ENCODE results near the gene PPP1R13B. TPM values are rescaled to one million over a fixed set of nuclear protein-coding genes. Genes with fewer than 3 reads are reported as not detected.

Gene PPP1R13B
- total RNA-seq, 1 experiment from 2014 or later = 19.0 TPM

- Histone ChIP-seq H3K9me3 (ENCODE audit: control insufficient read depth, insufficient read depth, low read depth, low read length) (no peaks in the 10 kb centered on the region), H3K27ac (ENCODE audit: low read length) (0 out of 2 replicates have a peak overlapping the region, but pooled peaks have one; percentile 34), H3K36me3 (ENCODE audit: control insufficient read depth, insufficient read depth, low read length) (peaks cover 2% of the 10 kb centered on the region; the same call in 1 of the 2 replicates), H3K27me3 (ENCODE audit: control insufficient read depth, insufficient read depth, low read length) (no peaks in the 10 kb centered on the region), H3K4me3 (ENCODE audit: low read depth in 2 of 2, low read length in 2 of 2) (no peak overlapping the region), H3K4me1 (ENCODE audit: control insufficient read depth, insufficient read depth, low read length) (peaks cover 38% of the 10 kb centered on the region)
- ChIA-PET CTCF (interaction anchor here (0.6 kb wide), 1 partner anchor 663 kb away, joined by 3 read pairs; no protein-coding TSS in a partner anchor), POLR2A (no interaction called here)
- in situ Hi-C loops (cut with HindIII; ENCODE audit: low pct_unique_long_range_greater_than_20kb, low sequenced_read_pairs) (no loop called here), intact Hi-C loops (cut with micrococcal nuclease; ENCODE audit: unreplicated experiment) (no loop called here)
- DNase-seq (ENCODE audit: low read depth, low spot score) (no peak), ATAC-seq (no peak)
- TF ChIP-seq TCF7L2 (IDR thresholded peaks at IDR 0.05; ENCODE audit: low read depth, low read length) (no peak), SIN3A (IDR thresholded peaks at IDR 0.05; ENCODE audit: borderline replicate concordance, insufficient read depth, low read depth, low read length) (no peak), POLR2AphosphoS5 (IDR thresholded peaks at IDR 0.05; ENCODE audit: low read depth, low read length) (no peak; the same call in 1 of the 2 replicates)
- TF ChIP-seq, protein P1, sequence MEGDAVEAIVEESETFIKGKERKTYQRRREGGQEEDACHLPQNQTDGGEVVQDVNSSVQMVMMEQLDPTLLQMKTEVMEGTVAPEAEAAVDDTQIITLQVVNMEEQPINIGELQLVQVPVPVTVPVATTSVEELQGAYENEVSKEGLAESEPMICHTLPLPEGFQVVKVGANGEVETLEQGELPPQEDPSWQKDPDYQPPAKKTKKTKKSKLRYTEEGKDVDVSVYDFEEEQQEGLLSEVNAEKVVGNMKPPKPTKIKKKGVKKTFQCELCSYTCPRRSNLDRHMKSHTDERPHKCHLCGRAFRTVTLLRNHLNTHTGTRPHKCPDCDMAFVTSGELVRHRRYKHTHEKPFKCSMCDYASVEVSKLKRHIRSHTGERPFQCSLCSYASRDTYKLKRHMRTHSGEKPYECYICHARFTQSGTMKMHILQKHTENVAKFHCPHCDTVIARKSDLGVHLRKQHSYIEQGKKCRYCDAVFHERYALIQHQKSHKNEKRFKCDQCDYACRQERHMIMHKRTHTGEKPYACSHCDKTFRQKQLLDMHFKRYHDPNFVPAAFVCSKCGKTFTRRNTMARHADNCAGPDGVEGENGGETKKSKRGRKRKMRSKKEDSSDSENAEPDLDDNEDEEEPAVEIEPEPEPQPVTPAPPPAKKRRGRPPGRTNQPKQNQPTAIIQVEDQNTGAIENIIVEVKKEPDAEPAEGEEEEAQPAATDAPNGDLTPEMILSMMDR (IDR thresholded peaks at IDR 0.05) = no peak
- TF ChIP-seq, protein P2, sequence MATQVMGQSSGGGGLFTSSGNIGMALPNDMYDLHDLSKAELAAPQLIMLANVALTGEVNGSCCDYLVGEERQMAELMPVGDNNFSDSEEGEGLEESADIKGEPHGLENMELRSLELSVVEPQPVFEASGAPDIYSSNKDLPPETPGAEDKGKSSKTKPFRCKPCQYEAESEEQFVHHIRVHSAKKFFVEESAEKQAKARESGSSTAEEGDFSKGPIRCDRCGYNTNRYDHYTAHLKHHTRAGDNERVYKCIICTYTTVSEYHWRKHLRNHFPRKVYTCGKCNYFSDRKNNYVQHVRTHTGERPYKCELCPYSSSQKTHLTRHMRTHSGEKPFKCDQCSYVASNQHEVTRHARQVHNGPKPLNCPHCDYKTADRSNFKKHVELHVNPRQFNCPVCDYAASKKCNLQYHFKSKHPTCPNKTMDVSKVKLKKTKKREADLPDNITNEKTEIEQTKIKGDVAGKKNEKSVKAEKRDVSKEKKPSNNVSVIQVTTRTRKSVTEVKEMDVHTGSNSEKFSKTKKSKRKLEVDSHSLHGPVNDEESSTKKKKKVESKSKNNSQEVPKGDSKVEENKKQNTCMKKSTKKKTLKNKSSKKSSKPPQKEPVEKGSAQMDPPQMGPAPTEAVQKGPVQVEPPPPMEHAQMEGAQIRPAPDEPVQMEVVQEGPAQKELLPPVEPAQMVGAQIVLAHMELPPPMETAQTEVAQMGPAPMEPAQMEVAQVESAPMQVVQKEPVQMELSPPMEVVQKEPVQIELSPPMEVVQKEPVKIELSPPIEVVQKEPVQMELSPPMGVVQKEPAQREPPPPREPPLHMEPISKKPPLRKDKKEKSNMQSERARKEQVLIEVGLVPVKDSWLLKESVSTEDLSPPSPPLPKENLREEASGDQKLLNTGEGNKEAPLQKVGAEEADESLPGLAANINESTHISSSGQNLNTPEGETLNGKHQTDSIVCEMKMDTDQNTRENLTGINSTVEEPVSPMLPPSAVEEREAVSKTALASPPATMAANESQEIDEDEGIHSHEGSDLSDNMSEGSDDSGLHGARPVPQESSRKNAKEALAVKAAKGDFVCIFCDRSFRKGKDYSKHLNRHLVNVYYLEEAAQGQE (IDR thresholded peaks at IDR 0.05; ENCODE audit: insufficient read depth in 1 of 2, low read depth in 2 of 2, low read length in 1 of 2) = no peak
- no TSS peak for BruUV-seq (replicated peaks)
These were observed 151.9 kb downstream of the PPP1R13B start for GRCh38 chr14:103695296-103696069.

DNA sequence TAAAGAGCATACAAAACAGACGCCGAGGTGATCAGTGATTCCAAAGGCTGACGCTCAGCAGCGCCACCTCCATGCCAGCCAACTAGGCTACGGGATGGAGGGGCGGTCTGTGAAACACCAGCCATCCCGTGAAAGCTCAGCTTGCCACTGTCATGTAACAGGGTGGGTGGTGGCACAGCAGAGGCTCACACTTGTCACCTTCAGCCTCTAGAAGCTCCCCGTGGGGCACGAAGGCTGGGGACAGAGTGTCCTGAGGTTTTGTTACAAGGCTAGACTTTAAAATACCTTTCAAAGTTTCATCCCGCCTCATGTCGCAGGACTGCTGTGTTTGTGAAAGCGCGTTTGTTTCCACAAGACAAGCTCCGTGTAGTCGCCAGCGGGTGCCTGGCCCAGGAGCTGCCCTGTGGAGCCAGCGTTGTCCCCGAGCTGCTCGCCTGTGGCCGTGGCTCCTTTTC is 152.8 kb downstream of the PPP1R13B start:
- Histone ChIP-seq H3K27ac (ENCODE audit: low read length) (no peak overlapping the region), H3K4me1 (ENCODE audit: control insufficient read depth, insufficient read depth, low read length) (peaks cover 29% of the 10 kb centered on the region), H3K36me3 (ENCODE audit: control insufficient read depth, insufficient read depth, low read length) (peaks cover 2% of the 10 kb centered on the region; the same call in 1 of the 2 replicates), H3K4me3 (ENCODE audit: low read depth in 2 of 2, low read length in 2 of 2) (no peak overlapping the region), H3K9me3 (ENCODE audit: control insufficient read depth, insufficient read depth, low read depth, low read length) (no peaks in the 10 kb centered on the region), H3K27me3 (ENCODE audit: control insufficient read depth, insufficient read depth, low read length) (no peaks in the 10 kb centered on the region)
- no peak for DNase-seq (ENCODE audit: low read depth, low spot score)
- intact Hi-C loops (cut with micrococcal nuclease; ENCODE audit: unreplicated experiment) (no loop called here), in situ Hi-C loops (cut with HindIII; ENCODE audit: low pct_unique_long_range_greater_than_20kb, low sequenced_read_pairs) (no loop called here)
- CTCF ChIA-PET = no interaction called here
- no peak for ATAC-seq
- TSS peak; percentile 17 for BruUV-seq (replicated peaks)
- POLR2A ChIA-PET = no interaction called here
- TF ChIP-seq POLR2AphosphoS5 (IDR thresholded peaks at IDR 0.05; ENCODE audit: low read depth, low read length) (no peak), SIN3A (IDR thresholded peaks at IDR 0.05; ENCODE audit: borderline replicate concordance, insufficient read depth, low read depth, low read length) (no peak), TCF7L2 (IDR thresholded peaks at IDR 0.05; ENCODE audit: low read depth, low read length) (no peak)
- TF ChIP-seq, protein P2 (IDR thresholded peaks at IDR 0.05; ENCODE audit: insufficient read depth in 1 of 2, low read depth in 2 of 2, low read length in 1 of 2) = no peak
- TF ChIP-seq, protein P1 (IDR thresholded peaks at IDR 0.05) = no peak
